Body of pancreas (tissue), 2 donors: ENCODE measurements around the gene MMUT. TPM values are rescaled to one million over a fixed set of nuclear protein-coding genes. Genes with fewer than 3 reads are reported as not detected.

Experiments
- total RNA-seq, 2 donors: library from RNA; depleted of rRNA; stranded (reverse); fragments of >200 nt; gene quantifications; one replicate each; pipeline ENCODE4 v1.1.0, GENCODE V29; 2016

The MMUT gene
- total RNA-seq, 2 donors from 2014 or later, result 8.3 to 10.5 TPM

Other genes starting within 250 kb of the MMUT start
- 1 to 10 TPM in 1 of 2 donors, under 1 TPM in 1; 0.66 to 1.8 TPM for gene CENPQ, start 117 bp upstream of the MMUT start, total RNA-seq
- gene GLYATL3, start 36.7 kb upstream of the MMUT start, total RNA-seq, result not detected
- 10 to 100 TPM; 11.4 to 20.8 TPM for gene C6orf141, start 87.4 kb upstream of the MMUT start, total RNA-seq
- gene RHAG, start 173.6 kb upstream of the MMUT start, total RNA-seq, result not detected